GM19397 (cell line): Measurements from ENCODE around the gene DMD.

Experiments
- ATAC-seq: cut with Tn5 transposase; IDR thresholded peaks from one replicate; pipeline ENCODE4 v1.9.1; 2021; ENCODE audit warnings: mild to moderate bottlenecking, moderate library complexity; ENCODE audit not compliant: unreplicated experiment

DMD gene

DNA sequence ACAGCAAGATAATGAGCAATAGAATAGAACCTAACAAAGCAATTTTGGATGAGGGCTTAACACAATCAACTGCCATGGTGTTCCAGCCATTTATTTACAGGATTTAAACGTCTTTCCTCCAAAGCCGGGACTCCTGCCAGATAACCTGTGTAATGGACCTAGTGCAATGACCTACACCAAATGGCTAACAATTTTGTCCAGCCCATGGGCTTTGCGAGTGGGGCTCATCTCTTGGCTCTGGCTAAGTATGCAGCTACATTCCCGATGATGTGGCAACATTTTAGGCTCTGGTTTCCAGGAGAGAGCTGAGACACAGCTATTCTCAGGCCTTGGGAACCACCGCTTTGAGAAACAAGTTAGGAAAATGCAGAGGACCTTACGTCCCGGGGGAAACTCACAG lies 1317.2 kb downstream of the DMD start:
- no peak for ATAC-seq

DNA sequence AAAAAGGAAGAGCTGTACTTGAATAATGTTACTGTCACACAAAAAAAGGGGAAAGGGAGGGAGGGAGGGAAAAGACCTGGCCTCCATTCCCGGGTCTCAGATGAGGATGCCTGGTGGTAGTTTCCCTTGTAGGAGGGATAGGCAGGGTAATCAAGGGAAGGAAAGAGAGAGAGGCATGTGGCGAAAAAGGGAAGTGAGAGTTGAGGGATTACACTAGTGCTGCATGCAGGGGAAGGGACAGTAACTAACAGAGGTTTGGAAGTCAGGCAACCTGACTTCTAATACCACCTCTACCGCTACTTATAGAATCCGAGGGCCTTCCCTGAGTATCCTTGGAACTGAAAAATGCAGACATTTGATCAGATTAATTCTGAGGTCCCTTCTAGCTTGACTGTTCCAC lies 1317.8 kb downstream of the DMD start:
- ATAC-seq = no peak

DNA sequence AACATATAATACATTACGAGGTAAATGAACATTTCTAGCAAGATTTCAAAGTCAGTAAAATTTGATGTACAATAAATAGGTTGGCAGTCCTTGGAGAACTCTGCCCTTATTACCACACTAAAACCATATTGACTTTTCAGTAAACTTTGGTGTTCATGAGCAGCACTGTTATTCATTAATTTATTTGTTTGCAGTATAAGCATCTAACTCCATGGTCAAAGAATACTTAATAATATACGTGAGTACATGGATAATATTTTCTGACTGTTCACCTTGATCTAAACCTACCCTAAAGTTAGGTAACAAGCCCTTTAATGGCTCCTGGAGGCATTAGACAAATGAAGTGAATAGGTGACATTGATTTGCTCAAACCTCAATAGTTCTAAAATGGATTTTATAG lies 1322.3 kb downstream of the DMD start:
- ATAC-seq = no peak

DNA sequence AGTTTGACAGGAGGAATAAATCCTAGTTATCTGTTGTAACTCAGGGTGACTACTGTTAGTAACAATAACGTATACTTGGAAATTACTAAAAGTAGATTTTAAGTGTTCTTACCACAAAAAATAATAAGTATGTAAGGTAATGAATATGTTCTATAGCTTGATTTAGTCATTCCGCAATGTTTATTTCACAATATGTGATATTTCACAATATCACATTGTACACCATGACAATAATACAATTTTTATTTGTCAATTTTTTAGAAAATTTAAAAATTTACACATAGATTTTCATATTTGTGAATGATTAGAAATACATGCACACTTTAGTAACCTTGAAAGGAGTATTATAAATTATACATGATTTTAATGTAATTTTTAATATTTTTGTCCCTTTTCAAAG lies 1326.8 kb downstream of the DMD start:
- ATAC-seq = no peak

DNA sequence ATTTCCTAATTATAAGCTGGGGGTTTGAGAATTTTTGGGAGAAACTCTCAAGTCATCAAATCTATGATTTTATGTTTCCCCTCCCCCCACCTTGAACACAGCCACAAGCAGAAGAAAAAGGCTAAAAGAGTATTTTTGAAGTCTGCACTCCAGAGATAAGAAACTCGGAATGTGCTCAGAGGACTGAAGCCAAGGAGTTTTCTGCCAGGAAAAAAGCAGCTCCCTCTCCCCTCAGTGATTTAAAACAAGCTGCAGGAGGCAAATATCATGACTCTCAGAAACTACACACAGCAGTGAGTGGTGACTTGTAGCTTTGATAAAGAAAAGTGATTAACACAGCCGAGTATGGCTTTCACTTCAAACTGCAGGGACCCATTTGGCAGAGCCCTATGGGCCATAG lies 1339.3 kb downstream of the DMD start:
- ATAC-seq = no peak

DNA sequence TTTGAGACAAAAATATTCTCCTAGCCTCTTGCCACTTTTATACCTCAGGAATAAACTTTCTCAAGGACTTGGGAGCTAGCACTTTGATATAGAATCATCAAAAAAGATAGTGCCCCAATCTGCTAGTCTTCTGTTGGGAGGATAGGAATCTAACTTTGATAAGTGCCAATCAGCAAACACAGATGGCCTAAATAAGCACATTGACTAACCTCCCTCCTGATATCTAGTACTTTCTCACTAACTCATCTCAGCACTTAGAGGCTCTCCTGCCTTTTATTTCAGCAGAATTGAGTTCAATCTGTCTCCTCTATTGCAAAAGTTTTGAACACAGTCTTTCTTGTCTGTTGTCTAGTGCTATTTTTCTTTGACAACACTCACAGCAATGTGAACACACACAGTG lies 1341.1 kb downstream of the DMD start:
- ATAC-seq = no peak

DNA sequence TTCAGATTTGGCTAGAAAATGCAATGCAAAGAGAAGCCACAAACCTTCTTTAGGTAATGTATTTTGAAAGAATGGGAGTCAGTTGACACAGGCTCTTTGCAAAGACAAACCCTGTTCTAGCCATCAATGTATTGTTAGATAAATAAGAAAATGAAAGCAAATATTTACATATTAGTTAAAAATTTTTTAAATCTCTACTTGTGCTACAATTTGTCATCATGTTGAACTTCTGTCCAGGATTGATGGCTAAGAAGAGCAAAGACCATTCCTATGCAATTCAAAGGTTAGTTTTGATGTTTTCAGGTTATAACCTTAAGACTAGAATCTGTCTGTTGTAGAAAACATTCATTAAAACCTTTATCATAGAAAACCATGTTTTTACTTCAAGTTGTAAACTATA lies 1350.7 kb downstream of the DMD start:
- ATAC-seq = no peak

DNA sequence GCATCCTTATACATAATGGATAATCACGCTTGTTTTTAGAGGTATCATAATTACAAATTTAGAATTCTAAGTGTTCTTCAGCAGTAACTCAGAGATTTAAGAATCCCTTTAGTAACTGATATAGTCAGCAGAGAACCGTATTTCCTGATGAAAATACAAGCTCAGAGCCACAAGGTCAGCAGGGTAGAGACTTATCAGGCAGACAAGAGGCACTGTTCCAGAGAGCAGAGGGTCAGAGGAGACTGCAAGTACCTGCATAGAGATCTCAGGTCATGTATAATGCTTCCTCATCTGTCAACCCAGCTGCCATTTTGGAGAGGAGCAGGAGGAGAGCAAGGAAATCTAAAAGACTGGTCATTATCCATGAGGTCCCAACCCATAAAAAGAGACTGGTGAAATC lies 1352.4 kb downstream of the DMD start:
- ATAC-seq = no peak

DNA sequence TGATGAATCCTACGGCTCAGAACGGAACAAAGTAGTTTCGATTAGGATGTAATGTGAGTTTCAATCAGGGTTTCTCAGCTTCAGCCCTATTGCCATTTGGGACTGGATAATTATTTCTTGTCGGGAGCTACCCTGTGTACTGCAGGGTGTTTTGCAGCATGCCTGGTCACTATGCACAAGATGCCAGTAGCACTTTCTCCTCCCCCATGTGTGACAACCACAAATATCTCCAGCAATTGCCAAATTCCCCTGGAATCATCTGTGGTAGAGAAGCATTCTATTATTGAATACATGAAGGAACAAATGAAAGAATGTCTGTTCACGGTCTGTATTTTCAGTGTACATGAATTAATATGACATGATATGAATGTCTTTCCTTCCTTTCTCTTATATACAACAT lies 1356.6 kb downstream of the DMD start:
- no peak for ATAC-seq

DNA sequence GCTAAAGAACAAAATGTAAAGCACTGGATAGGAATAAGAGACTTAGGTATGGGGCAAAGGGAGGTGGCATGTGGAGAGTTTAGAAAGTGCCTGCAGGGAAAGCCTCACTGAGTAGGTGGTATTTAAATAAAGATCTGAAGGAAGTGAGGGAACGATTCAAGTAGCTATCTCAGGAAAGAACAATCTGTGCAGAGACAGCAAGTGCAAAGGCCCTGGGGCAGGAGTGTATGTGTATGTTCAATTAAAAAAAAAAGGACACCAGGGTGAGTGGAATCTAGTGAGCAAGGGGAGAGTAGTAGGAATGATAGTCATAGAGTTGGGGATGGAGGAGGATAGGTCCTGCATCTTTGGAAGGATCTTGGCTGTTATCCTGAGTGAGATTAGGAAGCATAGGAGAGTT lies 1359.6 kb downstream of the DMD start:
- ATAC-seq = no peak

DNA sequence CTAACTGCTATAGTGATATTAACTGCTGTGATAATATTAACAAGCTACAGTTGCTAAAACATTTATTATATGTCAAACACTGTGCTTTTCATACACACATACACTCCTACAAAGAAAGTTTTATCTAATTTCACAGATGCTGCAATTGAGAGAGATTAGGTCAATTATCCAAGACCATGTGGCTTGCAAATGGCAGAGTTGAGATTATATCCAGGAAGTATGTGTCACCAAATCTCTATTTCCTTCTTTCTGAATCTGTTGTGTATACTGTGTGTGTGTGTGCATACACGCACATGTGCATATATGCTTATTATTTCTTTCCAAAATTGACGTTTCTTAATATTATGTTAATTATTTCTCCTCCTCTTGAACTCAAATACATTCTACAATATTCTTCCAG lies 1363.6 kb downstream of the DMD start:
- no peak for ATAC-seq

DNA sequence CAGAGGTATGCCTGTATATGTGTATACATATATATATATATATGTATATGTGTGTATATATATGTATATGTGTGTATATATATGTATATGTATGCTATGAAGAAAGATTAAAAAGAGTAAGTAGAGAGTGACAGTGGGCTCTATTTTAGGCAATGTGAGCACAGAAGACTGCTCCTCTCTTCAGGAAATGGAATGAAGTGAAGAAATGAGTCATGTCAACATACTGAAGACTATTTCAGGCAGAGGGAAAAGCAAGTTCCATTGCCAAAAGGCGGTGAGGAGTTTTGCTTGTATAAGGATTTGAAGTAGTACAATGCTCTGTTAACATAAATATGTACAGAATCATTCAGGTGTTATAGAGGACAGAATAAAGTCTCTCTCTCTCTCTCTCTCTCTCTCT lies 1366.3 kb downstream of the DMD start:
- ATAC-seq = no peak

DNA sequence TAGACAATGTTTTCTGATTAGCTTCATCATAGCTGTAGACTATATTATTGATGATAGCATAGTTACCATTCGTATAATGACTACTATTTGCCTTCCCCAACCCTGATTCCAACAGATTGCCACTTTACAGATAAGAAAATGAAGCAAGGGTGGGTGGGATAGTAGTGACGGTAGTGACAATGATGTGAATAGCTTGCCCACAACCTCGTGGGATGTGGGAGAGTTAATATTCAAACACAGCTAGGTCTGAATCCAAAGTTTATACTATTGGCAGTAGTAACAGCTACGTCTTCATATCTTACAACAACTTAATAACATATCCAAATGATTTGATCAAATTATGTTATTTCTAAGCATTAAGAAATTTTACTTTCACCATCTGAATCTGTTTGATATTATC lies 1372.7 kb downstream of the DMD start:
- no peak for ATAC-seq

DNA sequence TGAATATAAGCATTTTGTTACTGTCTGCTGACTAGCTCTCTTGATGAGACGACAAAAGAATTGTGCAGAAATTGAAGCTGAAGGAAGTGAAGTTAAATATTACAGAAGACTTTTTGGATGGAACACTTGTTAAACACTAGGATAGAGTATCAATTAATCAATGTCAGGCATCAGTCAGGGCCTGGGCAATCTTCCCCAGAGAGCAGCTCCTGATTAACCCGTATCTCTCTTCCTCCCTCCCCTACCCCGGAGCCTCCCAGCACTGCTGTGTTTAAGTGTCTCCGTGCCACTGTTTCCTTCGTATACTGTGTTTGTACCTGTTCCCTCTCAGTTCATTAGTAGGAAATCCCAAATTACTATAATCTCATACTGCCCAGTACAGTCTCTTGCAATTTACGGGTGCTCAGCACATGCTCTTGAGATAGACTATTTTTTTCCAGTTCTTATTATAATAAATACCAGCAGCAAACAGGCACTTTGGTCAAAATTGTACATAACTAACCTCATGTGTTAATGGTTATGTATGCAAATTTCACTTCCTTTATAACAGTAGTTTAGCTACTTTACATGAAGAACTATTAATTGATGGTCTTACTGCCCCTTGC lies 1373.8 kb downstream of the DMD start:
- no peak for ATAC-seq

DNA sequence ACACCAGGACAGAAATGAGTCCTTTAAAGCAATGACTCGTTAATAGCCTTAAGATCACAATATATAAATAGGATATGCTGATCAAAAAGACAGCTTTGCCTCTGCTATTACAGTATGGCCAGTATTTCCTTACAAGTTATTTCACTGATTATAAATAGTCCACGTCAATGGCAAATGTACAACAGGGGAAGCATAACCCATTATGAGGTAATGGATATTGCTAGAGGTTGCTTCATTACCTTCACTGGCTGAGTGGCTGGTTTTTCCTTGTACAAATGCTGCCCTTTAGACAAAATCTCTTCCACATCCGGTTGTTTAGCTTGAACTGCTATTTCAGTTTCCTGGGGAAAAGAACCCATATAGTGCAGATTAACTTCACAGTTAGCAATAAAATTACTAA lies 1374.9 kb downstream of the DMD start:
- ATAC-seq = no peak

DNA sequence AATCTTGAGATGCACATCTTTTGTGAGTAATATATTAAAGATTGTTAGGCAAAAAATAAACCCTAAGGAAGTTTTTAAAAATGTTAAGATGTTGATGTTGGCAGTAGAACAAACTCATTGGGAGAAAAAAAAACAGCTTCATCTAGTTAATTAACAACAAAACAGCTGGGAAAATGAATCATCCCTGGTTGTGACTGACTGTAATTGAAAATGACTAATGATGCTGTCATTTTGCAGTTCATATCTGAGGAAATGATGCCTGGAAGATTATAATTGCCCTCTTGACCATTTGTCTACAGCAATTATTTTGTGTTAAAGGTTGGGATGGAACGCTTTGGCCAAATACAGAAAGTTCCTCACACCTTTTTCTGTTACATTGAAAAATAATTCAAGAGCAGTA lies 1379.1 kb downstream of the DMD start:
- ATAC-seq = no peak

DNA sequence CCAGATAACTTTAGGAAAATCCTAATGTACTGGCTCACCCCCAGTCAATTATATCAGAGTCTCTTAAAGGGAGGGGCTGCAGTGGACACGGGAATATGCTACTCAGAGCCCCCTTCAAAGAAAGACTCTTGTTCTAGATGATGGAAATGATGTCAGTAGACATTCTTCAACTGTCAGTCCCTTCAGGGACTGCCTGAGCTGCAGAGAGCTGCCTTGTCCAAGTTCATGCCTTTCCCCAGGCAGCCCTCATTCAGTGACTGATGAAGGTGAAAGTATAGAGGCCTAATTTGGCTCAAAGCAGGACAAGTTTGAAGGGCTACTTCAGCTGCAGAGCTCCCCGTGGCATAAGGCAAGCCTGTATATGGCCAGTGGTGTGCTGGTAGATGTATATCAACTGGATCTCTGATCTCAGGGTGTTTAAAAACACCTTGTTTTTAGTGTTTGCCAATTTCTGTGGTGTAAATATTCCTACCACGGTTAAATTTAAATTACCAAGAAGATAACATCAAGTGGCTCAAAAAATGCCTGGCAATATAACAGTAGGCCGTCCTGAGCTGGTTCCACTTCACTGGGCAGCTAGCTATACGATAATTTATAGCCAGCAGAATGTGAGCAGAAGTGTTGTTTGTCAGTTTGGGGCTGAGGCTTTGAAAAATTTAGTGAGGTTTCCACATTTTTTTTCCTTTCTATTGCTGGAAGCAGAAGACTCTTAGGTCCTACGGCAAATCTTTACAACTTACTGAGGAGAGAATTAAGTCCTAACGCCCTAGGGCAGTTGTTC lies 1390.7 kb downstream of the DMD start:
- ATAC-seq = no peak

DNA sequence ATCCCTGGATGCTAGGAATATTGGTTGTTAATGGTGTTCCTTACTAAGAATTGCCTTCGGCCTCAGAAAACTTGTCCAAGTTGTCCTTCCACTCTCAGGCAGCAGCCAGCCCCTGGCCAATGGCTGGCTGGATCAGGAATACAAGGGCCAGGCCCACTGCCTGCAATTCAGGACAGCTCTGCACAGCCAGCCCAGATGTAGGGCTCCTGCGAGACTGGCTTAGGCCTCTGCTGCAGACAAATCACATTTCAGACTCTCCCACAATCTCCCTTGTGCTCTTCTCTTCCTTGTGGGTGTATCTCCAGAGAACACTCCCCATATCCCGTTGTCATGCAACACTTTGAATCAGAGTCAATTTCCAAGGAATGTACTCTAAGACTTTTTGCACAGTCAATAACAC lies 1391.9 kb downstream of the DMD start:
- no peak for ATAC-seq

DNA sequence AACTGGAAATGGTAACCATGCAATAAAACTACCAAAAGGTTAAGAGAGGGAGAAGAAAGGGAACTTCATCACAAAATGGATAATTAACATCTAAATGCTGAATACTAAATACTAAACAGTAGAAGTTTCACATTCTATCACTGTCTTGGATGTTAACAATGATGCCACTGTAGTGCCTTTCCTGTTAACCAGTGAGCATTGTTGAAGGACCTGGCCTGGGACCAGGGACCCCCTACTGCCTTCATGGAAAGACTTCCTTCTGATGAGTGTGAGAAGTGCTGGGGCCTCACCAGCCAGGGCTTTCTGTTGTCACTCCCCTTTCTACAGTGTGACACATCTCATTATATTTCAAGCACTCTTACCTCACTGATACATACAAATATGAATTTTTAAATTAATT lies 1400.2 kb downstream of the DMD start:
- no peak for ATAC-seq

DNA sequence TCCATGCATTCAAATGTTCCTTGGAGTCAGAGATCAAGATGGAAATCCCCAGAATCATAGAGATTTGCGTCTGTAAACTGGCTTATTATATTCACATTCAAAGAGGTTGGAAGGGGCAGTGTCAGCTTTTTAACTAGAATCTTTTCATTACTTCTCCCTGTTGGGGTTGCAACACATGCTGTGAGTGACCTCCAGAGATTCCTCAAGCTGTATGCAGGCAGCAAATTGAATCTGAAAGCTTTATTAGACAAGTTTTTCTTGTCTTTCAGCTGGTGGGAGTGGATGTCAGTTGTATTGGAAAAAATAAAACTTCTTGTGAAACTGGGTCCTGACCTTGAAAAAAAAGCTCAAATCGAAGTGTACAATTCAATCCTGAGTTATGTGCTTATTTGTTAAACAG lies 1403.0 kb downstream of the DMD start:
- no peak for ATAC-seq

DNA sequence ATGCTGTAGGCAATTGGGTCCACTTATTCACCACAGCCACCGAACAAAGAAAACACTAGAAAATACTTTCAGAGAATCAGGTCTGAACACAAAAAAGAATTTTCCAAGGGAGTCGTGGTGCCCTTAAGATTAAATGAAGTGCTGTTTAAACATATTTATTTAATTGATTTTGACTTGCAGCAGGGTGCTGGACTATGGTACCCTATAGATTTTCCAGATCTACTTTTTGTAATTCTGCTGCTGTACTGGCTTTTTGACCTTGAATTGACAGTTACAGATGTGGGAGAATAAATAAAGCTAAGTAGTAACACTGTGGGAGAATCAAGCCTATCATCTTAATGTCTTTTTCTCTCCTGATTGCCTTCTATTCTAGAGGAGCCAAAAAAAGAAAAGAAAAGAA lies 1404.2 kb downstream of the DMD start:
- no peak for ATAC-seq

DNA sequence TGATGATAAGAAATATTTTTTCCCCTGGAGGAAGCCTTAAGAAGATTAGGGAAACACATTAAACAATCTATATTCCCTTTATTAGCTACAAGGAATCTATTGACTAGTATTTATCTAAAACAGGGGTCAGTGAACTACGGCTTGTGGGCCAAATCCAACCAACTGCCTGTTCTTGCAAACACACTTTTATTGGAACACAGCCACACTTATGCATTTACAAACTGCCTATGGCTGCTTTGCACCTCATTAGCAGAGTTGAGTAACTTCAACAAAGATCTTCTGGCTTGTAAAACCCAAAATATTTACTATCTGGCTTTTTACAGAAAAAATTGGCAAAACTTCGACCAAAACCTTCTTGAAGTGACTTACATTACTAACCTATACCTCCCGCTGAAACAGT lies 1405.6 kb downstream of the DMD start:
- ATAC-seq = no peak

DNA sequence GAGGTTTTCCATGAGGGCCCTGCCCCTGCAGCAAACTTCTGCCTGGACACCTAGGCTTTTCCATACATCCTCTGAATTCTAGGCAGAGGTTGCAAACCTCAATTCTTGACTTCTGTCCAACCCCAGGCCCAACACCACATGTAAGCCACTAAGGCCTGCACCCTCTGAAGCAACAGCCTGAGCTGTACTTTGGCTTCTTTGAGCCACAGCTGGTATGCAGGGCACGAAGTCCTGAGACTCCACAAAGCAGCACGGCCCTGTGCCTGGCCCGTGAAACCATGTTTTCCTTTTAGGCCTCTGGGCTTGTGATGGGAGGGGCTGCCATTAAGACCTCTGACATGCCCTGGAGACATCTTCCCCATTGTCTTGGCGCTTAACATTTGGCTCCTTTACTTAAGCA lies 1411.1 kb downstream of the DMD start:
- no peak for ATAC-seq
